ENCODE measurements around the gene C2CD3.
"Not testable (repeated sequence)": the region's sequence is repeated elsewhere in the genome, so short reads cannot be mapped to it uniquely, and the experiment has no call there.

The C2CD3 gene

DNA sequence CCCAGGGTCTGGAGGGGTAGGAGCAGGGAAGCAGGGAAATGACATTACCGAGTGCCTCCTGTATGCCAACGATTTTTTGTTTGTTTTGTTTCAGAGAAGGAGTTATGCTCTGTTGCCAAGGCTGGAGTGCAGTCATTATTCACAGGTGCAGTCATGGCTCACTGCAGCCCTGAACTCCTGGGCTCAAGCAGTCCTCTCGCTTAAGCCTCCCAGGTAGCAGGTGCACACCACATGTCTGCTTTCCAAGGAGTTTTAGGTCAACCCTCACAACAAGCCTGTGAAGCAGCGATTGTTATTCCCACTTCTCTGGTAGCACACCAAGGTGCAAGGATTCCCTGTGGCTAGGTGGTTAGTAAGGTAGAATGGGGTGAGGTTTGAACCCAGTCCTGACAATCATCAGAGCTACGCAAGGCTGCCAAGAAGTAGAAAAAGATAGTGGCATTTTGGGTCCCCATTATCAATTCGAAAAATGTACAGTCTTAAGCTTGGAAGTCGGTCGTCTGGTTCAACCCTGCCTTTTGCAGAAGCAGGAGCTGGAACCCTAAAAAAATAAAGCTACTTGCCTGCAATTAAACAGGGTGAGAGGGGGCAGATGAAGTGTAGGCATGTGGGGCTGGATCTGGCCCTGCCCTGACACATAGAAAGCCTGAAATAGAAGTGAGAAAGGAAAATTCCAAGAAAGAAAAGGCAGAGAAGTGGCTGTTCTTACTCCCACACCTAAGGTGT, 171.1 kb downstream of the C2CD3 start:
- DNase-seq = no peak

DNA sequence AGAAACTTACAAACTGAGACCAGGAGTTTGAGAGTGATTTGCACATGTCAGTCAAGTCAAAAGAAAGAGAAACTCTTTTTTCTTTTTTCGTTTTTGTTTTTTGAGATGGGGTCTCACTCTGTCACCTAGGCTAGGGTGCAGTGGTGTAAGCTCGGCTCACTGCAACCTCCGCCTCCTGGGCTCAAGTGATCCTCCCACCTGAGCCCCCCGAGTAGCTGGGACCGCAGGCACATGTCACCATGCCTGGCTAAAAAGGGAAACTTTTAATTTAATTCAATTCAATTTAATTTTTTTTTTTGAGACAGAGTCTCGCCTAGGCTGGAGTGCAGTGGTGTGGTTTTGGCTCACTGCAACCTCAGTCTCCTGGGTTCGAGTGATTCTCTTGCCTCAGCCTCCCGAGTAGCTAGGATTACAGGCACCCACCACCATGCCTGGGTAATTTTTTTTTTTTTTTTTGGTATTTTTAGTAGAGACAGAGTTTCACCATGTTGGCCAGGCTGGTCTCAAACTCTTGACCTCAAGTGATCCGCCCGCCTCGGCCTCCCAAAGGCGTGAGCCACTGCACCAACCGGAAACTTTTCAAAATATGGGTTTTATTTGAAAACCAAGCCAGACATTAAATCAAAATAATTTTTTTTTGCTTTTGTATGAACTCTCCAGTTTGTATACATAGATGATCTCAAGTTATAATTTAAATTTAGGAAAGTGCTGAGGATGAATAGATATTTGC, 171.8 kb downstream of the C2CD3 start:
- DNase-seq = no peak

DNA sequence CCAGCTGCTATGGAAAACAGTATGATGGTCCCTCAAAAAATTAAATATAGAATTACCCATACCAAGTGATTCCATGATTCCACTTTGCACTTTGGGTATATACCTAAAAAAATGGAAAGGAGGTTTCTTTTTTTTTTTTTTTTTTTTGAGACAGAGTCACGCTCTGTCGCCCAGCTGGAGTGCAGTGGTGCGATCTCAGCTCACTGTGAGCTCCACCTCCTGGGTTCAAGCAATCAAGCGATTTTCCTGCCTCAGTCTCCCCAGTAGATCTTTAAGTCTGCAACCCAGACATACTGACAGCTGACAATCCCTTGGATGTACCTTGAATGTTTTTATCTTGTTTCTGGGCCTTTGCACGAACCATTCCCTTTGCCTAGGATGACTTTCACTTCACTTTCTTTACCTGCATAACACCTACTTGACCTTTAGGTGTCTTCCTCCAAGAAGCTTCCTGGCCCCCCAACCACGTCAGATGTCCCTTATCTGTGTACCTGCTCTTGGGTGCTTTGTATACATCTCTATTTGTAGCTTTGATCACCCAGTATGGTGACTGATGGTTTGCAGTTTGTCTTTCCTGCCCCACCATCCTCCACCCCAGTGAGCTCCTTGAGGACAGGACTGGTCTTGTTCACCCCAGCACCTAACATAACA, 173.6 kb downstream of the C2CD3 start:
- no peak for DNase-seq

DNA sequence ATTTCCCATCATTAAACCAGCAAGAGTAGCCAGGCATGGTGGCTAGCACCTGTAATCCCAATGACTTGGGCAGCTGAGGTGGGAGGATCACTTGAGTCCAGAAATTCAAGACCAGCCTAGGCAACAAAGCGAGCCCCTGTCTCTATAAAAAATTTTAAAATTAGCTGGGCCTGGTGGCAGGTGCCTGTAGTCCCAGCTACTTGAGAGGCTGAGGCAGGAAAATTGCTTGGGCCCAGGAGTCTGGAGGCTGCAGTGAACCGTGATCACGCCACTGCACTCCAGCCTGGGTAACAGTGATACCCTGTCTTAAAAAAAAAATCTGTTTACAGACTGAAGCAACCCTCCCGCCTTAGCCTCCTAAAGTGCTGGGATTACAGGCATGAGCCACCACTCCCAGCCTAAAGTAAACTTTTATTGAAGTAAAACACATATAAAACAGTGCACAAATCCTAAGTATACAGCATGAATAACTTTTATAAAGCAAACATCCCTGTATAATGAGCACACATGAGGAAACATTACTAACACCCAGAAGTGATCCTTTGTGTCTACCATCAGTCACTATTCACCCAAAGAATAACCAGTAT, 174.5 kb downstream of the C2CD3 start:
- DNase-seq = no peak

DNA sequence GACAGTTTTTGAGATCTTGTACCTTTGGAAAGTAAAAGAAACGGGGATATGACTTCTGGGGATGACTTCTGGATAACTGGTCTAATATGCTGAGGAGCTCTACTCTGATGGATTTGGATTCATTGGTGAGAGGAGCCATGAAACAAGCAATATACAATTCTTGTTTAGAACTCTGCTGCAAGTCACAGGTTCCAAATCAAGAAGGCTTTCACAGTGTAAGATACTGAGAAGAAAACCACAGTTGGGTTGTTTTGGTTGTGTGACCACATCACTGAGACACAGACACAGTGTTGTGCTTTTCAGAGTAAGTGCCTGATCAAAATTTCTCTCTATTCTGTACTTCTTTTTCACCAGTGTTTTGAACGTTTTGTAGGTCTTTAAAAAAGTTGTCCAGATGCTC, 175.1 kb downstream of the C2CD3 start:
- DNase-seq = no peak

DNA sequence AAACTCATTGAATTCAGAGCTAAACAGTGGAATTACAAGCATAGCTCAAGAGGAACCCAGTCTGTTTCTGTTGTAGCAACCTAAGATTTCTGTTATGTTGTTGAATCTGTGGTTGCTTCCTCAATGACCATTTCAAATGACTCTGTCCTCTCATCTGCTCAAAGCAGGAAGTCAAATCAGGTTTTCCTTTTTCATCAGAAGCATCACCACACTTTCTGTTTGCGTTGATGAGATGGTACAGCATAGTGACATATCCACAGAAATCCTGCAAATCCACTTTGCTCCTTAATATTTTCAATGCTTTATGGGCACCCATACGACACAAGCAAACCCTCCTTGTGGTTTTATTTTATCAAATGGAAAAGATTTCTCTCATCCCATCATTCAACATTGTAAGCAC, 175.6 kb downstream of the C2CD3 start:
- DNase-seq = no peak

DNA sequence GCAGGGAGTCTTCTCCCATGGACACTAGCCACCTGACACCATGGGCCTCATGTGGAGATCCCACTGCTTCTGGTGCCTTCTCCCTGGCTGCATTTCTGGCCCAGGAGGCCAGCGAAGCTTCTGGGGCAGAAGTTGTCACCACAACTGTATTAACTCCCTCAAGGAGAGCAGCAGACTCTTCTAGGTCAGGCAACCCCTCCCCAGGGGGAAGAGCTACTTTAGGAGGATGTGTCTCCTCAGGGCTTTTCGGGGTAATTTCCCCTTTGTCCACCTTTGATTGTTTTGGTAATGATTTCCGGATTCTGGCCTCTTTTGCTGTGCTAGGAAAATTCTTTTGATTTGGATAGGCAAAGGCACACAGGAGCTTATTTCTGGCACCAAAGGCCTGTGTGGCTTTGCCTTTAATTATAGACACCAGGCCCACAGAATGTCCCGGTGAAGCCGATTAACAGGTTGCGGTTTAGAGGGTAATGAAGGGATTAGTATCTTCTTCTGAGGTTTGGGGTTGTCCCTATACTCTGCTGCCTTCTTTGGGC, 179.3 kb downstream of the C2CD3 start:
- no peak for DNase-seq

DNA sequence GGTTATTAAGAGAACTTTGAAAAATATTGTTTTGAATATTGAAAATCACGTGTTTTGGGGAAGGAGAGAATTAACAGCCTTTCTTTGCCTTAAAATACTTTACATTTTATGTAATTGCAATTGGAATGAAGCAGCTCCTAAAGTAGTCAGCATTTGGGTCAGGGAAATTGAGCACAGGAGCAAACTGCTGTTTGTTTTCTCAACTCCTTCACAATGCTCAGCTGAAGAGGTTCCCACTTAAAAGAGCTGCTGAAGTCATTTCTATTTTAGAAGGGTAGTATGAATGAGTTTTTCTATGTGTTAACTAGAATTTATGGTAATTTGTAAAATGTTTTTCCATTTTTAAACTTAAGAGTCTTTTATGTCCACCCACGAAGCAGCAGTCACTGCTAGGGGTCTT, 180.1 kb downstream of the C2CD3 start:
- DNase-seq = no peak

DNA sequence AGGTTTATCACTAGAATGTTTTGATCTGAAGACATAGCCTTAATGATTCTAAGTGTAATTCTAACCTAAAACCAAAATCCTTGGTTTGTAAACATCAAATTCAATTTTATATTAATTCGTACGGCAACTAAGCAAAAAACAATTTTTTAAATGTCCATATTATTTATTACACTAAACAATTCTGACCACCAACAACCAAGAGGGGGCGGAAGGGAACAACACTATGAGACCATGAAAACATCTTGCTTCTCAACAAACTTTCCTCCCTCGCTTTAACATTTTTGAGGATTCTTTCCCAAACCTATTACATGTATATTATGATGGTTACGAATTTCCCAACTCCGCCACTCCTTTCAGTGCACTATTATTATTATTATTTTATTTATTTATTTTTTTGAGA, 181.6 kb downstream of the C2CD3 start:
- DNase-seq = no peak

DNA sequence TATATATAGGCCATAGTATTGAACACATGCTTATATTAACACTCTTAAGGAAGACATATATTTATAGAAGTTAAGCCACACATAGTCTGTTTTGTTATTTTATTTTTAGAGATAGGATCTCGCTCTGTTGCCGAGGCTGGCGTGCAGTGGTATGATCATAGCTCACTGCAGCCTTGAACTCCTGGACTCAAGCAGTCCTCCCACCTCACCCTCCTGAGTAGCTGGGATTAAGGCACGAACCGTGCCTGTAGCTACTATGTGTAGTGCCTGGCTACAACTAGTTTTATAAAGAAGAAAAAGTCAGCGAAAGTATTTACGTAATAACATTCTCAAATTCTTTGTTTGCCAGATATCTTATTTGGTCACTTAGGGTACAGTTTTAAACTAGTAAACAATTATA, 182.6 kb downstream of the C2CD3 start:
- no peak for DNase-seq

DNA sequence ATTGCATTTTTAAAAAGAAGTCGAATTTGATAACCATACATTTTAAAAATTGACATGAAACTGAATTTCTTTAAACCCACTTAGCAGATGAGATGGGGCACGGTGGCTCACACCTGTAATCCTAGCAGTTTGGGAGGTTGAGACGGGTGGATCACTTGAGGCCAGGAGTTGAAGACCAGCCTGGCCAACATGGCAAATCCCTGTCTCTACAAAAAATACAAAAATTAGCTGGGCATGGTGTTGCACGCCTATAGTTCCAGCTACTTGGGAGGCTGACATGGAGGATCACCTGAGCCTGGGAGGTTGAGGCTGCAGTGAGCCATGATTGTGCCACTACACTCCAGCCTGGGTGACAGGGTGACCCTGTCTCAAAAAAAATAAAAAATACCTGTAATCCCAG, 185.1 kb downstream of the C2CD3 start:
- DNase-seq = not testable (repeated sequence)

DNA sequence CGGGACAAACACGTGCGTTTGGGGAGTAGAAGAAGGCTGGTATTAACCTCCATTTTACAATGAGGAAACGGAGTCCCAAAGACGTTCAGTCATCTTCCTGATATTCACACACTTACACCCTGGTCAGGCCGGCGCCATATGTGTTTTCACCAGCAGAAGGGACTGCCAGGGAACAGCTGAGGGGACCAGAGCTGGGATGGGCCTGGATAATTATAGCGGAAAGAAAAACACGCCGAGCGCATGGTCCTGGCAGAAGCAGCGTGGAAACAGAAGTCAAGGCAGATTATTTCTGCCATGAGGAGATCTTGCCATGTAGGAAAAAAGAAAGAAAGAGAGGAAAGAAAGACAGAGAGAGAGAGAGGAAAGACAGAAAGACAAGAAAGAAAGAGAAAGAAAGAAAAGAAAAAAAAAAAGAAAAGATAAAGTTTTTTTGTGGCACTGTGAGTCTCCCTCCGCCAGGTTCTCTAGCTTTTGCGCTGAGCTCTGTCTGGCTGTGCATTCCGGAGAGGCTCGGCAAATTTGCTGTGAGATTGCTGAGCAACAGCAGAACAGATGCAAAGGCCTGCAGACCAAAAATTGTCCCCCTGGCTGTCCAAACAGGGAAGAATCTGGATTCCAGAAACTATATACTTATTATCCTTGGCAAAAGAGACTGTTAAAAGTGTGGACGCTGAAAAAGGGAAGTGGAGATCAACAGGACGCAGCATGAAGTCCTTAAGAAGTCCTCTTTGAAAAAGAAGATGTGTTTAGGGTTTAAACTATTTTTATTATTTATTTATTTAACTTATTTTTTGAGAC, 186.9 kb downstream of the C2CD3 start:
- peak; percentile 47 for DNase-seq

DNA sequence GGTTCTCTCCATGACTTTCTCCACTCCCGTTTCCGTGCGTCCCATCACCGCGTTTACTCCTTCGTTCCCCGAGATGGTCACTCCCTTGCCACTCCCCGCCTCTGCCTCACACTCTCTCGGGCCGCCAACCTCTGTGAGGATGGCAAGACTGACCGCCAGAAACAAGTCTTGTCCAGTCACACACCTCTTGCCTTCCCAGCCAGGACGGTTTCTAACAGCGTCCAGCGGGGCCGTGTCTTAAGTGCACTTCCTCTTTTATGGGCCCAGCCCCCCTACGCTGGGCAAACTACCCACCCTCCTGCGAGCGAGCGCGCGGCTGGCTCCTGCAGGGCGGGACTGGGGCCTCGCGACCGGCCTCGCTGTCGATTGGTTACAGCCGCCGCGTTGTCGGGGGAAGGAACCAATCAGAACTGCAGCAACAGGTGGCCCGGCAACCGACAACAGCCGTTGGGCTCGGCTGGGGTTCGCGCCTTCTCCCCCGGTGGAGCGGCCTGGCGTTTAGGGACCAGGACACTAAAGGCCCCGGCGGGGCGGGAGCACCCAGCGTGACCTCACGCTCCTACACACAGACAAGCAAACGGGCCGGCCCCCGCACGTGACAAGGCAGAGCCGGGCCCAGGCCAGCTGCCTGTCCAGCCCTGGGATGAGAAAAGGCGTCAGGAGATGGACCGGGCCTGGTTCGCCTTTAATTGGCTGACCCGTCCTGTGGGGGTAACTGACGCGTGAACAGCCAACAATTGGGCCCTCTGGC, 187.6 kb downstream of the C2CD3 start:
- DNase-seq = peak; percentile 96

DNA sequence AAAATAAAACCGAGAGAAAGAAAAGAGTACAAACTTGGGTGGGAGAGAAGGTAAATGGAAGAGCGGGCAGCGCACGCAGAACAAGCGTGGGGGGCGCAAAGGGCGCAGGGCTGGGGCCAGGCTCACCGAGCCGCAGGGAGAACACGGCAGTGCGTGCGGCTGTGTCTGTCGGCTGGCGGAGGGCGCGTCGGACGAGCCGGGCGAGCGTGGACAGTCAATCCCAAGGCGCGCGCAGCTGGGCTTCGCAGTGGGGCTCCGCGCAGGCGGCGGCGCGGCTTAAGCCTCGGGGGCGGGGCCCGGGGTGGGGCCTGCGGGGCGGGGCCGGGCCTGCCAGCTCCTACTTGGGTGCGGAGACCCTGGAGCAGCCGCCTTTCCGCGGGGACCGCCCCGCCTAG, 188.2 kb downstream of the C2CD3 start, which contains the start of gene UCP2:
UCP2 (minus strand) TSS at position 249 of the 395 bp plus-strand sequence. CDS start 4,465 bp downstream, outside the sequence.
- peak; percentile 97 for DNase-seq

DNA sequence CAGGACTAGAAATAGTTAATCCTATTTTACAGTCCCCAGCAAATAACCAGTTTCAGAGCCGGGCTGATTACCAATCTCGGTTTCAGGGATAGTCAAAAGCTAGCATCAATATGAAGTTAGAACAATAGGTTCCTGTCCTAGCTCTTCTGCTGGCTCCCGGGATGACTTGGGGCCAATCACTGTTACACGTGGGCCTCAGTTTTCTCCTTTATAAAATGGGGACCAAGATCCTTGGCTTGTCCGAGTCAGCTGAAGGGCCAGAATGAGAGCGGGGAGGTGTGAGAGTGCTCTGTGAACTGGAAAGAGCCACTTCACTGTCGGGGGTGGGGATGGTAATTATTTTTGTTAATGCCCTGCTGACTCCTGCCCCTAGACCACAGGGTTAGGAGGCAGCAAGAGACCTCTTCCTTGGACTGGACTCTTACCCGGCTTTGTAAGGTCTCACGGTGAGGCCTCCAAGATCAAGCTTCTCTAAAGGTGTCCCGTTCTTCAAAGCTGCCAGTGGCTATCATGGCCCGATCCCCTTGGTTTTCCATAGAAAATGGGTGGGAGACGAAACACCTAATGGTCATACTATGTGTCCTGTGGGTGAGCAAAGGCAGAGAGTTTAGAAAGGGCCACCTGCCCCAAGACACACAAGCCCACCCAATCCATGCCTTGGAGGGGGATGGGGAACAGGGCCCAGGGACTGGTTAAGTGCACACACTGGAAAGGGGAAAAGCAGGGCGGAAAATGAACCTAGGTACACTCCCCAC, 189.6 kb downstream of the C2CD3 start:
- DNase-seq = no peak

DNA sequence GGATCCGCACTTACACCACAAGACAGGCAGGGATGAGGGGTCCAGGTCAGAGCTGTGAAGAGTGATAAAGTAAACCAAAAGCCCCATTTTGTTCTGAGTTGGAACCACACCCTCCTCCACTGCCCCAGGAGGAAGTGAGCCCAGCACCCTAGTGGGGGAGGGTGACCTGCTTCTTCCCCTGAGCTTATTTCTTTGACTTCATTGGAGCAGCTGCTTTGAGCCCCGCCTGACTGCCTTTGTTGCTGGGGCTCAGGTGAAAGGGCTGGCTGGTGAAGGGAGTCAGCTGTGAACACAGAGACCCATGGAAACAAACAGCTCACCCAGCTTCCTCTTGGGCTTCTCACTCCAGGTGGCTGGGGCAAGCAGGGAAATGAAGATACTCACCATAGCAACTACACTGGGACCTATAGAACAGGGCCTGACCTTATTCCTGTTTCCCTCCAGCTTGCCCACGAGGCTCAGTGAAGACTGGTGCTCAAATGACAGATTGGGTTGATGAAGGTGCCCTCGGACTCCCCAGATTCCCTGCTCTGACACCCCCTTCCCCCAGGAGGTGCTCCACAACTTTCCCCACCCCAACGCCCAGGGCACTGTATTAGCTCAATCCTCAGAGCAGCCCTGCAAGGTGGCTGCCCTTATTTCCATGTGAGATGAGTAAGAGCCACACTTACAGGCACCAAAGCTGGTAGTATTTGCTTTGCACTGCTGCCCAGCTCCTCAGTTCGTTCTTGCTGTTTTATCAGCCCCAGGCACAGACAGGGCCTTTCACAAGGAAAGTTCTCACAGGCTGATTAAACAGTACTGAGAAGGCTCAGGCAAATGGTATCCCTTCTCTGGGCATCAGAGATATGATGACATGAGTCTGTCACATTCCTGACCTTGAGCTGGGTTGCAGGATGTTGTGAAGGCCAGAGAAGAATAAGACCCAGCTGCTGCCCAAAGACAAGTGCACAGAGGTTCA, 190.5 kb downstream of the C2CD3 start:
- DNase-seq = peak; percentile 53

DNA sequence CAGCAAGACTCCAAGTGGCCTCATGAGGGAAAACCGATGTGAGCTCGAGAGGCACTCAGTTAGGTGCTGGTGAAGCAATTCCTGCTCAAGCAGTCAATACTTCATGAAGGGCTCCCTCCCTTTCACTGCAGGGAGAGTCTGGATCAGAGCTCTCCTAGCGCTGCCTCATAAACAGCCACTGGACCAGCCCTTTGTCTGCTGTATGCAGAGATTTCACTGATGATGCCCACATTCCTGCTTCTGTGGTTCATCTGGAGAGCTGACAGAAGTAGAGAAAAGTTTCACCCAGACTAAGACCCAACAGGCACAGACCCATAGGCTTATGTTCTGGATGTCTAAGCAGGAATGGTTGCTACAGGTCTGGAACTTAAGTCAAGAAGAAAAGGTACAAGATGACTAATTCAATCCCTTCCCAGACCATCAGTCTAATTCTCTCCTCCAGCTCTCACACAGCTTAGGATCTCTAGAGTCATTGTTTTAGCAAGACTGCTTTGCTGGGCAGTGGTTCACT, 192.2 kb downstream of the C2CD3 start:
- DNase-seq = no peak

DNA sequence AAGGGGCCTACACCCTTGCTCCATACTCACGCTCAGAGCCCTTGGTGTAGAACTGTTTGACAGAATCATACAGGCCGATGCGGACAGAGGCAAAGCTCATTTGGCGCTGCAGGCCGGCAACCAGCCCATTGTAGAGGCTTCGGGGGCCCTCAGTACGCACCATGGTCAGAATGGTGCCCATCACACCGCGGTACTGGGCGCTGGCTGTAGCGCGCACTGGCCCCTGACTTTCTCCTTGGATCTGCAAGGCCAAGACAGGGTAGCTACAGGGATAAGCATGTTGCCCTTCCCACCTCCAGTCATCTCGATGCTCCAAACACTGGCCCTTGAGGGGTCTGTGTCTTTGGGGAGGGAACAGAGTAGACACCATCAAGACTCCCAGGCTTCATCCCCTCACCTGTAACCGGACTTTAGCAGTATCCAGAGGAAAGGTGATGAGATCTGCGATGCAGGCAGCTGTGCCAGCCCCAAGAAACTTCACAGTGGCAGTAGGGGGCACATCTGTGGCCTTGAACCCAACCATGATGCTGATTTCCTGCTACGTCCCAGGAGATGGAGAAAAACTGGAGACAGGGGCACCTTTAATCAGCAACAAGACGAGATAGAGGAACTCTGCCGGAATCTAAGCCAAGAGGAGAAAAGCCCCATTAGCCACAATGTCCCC, 192.8 kb downstream of the C2CD3 start:
- DNase-seq = no peak

All from islet precursor cell (in vitro differentiated cells).